Measurements from ENCODE around the gene ATP9B. TPM values are rescaled to one million over a fixed set of nuclear protein-coding genes. Genes with fewer than 3 reads are reported as not detected.

The ATP9B gene
- total RNA-seq, 8 experiments from 2014 or later: 15.6 to 44.1 (median 21.6) TPM

- in situ Hi-C loops (cut with MboI; ENCODE audit: low pct_unique_long_range_greater_than_20kb in 2 of 9, low sequenced_read_pairs in 9 of 9, unreplicated experiment in 9 of 9): loop anchor here in 1 of 9 experiments (25.0 kb wide), 1 partner anchor 116 kb away; no protein-coding TSS in a partner anchor
- Histone ChIP-seq H3K4me3 (no peak overlapping the region), H3K4me1 (replicated peaks in 1 of 2) (peaks cover 0 to 11% of the 10 kb centered on the region in 2 donors), H3K27ac (no peak overlapping the region)
- ATAC-seq (replicated peaks in 6 of 8): peak in 1 of 8 experiments; percentile 29
- 58 to 88% (median 72%) methylated on average over 1 to 8 of the region's 26 CpGs; no CpG with 5 or more reads in 6 of the 10 experiments for WGBS, 10 experiments
Measured at GRCh38 chr18:79421275-79421857, 352.2 kb downstream of the ATP9B start.

- Histone ChIP-seq H3K4me1 (replicated peaks in 1 of 2) (peaks cover 0 to 11% of the 10 kb centered on the region in 2 donors), H3K27ac (no peak overlapping the region), H3K4me3 (no peak overlapping the region)
- peak in 2 of 8 experiments; percentile 60 to 86 for ATAC-seq (replicated peaks in 6 of 8)
- 13 to 95% (median 86%) methylated on average over 2 to 7 of the region's 24 CpGs; no CpG with 5 or more reads in 5 of the 10 experiments for WGBS, 10 experiments
- in situ Hi-C loops (cut with MboI; ENCODE audit: low pct_unique_long_range_greater_than_20kb in 2 of 9, low sequenced_read_pairs in 9 of 9, unreplicated experiment in 9 of 9): loop anchor here in 1 of 9 experiments (25.0 kb wide), 1 partner anchor 115 kb away; no protein-coding TSS in a partner anchor
Measured at GRCh38 chr18:79422022-79422782, 353.0 kb downstream of the ATP9B start.

- Histone ChIP-seq H3K4me3 (no peak overlapping the region), H3K27ac (no peak overlapping the region), H3K4me1 (replicated peaks in 1 of 2) (peaks cover 0 to 11% of the 10 kb centered on the region in 2 donors)
- no peak for ATAC-seq (replicated peaks in 6 of 8)
- in situ Hi-C loops (cut with MboI; ENCODE audit: low pct_unique_long_range_greater_than_20kb in 2 of 9, low sequenced_read_pairs in 9 of 9, unreplicated experiment in 9 of 9): loop anchor here in 1 of 9 experiments (25.0 kb wide), 1 partner anchor 115 kb away; no protein-coding TSS in a partner anchor
- 20 to 60% methylated on average over 1 to 2 of the region's 12 CpGs; no CpG with 5 or more reads in 8 of the 10 experiments for WGBS, 10 experiments
Measured at GRCh38 chr18:79422783-79423165, 353.6 kb downstream of the ATP9B start.

GRCh38 chr18:79423211-79424007 is 354.2 kb downstream of the ATP9B start:
- peak in 4 of 8 experiments; percentile 7 to 51 (median 24) for ATAC-seq (replicated peaks in 6 of 8)
- peaks cover 0 to 11% of the 10 kb centered on the region in 2 donors for H3K4me1 ChIP-seq (replicated peaks in 1 of 2)
- WGBS, 10 experiments: 94 to 100% (median 99%) methylated on average over 1 to 9 of the region's 26 CpGs; no CpG with 5 or more reads in 4 of the 10 experiments

GRCh38 chr18:79424008-79424565 is 354.9 kb downstream of the ATP9B start:
- WGBS, 10 experiments: 83 to 100% (median 94%) methylated on average over 1 to 8 of the region's 30 CpGs; no CpG with 5 or more reads in 4 of the 10 experiments
- ATAC-seq (replicated peaks in 6 of 8): peak in 5 of 8 experiments; percentile 20 to 64 (median 38)
- in situ Hi-C loops (cut with MboI; ENCODE audit: low pct_unique_long_range_greater_than_20kb in 2 of 9, low sequenced_read_pairs in 9 of 9, unreplicated experiment in 9 of 9): loop anchor here in 1 of 9 experiments (25.0 kb wide), 1 partner anchor 113 kb away; no protein-coding TSS in a partner anchor

More at GRCh38 chr18:79423211-79424007, 354.2 kb downstream of the ATP9B start:
- H3K27ac ChIP-seq: no peak overlapping the region
- no peak overlapping the region for H3K4me3 ChIP-seq
- in situ Hi-C loops (cut with MboI; ENCODE audit: low pct_unique_long_range_greater_than_20kb in 2 of 9, low sequenced_read_pairs in 9 of 9, unreplicated experiment in 9 of 9): loop anchor here in 1 of 9 experiments (25.0 kb wide), 1 partner anchor 114 kb away; no protein-coding TSS in a partner anchor

GRCh38 chr18:79424880-79425568 is 355.8 kb downstream of the ATP9B start:
- peak in 1 of 8 experiments; percentile 22 for ATAC-seq (replicated peaks in 6 of 8)
- in situ Hi-C loops (cut with MboI; ENCODE audit: low pct_unique_long_range_greater_than_20kb in 2 of 9, low sequenced_read_pairs in 9 of 9, unreplicated experiment in 9 of 9): loop anchor here in 1 of 9 experiments (25.0 kb wide), 1 partner anchor 112 kb away; no protein-coding TSS in a partner anchor
- WGBS, 10 experiments: 68 to 93% (median 80%) methylated on average over 5 to 17 of the region's 19 CpGs
- Histone ChIP-seq H3K4me1 (replicated peaks in 1 of 2) (peaks cover 0 to 11% of the 10 kb centered on the region in 2 donors), H3K27ac (no peak overlapping the region), H3K4me3 (no peak overlapping the region)

More at GRCh38 chr18:79424008-79424565, 354.9 kb downstream of the ATP9B start:
- H3K4me3 ChIP-seq: no peak overlapping the region
- H3K27ac ChIP-seq: no peak overlapping the region
- H3K4me1 ChIP-seq (replicated peaks in 1 of 2): peaks cover 0 to 11% of the 10 kb centered on the region in 2 donors

- Histone ChIP-seq H3K4me1 (replicated peaks in 1 of 2) (peaks cover 0 to 11% of the 10 kb centered on the region in 2 donors), H3K4me3 (no peak overlapping the region), H3K27ac (no peak overlapping the region)
- in situ Hi-C loops (cut with MboI; ENCODE audit: low pct_unique_long_range_greater_than_20kb in 2 of 9, low sequenced_read_pairs in 9 of 9, unreplicated experiment in 9 of 9): no loop called here
- 0 to 91% (median 69%) methylated on average over 1 to 5 of the region's 12 CpGs; no CpG with 5 or more reads in 4 of the 10 experiments for WGBS, 10 experiments
- ATAC-seq (replicated peaks in 6 of 8): peak in 2 of 8 experiments; percentile 24 to 47
Measured at GRCh38 chr18:79425569-79425886, 356.3 kb downstream of the ATP9B start.

GRCh38 chr18:79426376-79427300 is 357.4 kb downstream of the ATP9B start:
- in situ Hi-C loops (cut with MboI; ENCODE audit: low pct_unique_long_range_greater_than_20kb in 2 of 9, low sequenced_read_pairs in 9 of 9, unreplicated experiment in 9 of 9): no loop called here
- 94 to 100% (median 97%) methylated on average over 1 to 10 of the region's 37 CpGs; no CpG with 5 or more reads in 7 of the 10 experiments for WGBS, 10 experiments
- Histone ChIP-seq H3K27ac (no peak overlapping the region), H3K4me3 (no peak overlapping the region), H3K4me1 (replicated peaks in 1 of 2) (peaks cover 0 to 11% of the 10 kb centered on the region in 2 donors)
- ATAC-seq (replicated peaks in 6 of 8): no peak

- no CpG with 5 or more reads among the region's 29 CpGs for WGBS, 10 experiments
- in situ Hi-C loops (cut with MboI; ENCODE audit: low pct_unique_long_range_greater_than_20kb in 2 of 9, low sequenced_read_pairs in 9 of 9, unreplicated experiment in 9 of 9): no loop called here
- no peak for ATAC-seq (replicated peaks in 6 of 8)
Measured at GRCh38 chr18:79427368-79428225, 358.4 kb downstream of the ATP9B start.

More at GRCh38 chr18:79427368-79428225, 358.4 kb downstream of the ATP9B start:
- peaks cover 0 to 11% of the 10 kb centered on the region in 2 donors for H3K4me1 ChIP-seq (replicated peaks in 1 of 2)
- H3K4me3 ChIP-seq: no peak overlapping the region
- no peak overlapping the region for H3K27ac ChIP-seq

All from motor neuron (in vitro differentiated cells).